SH-SY5Y (cell line): Measurements from ENCODE around the gene B3GNT3.

Source experiments
- GATA2 ChIP-seq: IDR thresholded peaks from 2 replicates; pipeline ENCODE4 v1.6.1; 2011; ENCODE audit warnings: mild to moderate bottlenecking, low read depth, low read length
- GATA3 ChIP-seq: IDR thresholded peaks from 2 replicates; pipeline ENCODE4 v1.6.1; 2011; ENCODE audit warnings: low read depth, mild to moderate bottlenecking, low read length, moderate library complexity

The B3GNT3 gene, protein sequence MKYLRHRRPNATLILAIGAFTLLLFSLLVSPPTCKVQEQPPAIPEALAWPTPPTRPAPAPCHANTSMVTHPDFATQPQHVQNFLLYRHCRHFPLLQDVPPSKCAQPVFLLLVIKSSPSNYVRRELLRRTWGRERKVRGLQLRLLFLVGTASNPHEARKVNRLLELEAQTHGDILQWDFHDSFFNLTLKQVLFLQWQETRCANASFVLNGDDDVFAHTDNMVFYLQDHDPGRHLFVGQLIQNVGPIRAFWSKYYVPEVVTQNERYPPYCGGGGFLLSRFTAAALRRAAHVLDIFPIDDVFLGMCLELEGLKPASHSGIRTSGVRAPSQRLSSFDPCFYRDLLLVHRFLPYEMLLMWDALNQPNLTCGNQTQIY

DNA sequence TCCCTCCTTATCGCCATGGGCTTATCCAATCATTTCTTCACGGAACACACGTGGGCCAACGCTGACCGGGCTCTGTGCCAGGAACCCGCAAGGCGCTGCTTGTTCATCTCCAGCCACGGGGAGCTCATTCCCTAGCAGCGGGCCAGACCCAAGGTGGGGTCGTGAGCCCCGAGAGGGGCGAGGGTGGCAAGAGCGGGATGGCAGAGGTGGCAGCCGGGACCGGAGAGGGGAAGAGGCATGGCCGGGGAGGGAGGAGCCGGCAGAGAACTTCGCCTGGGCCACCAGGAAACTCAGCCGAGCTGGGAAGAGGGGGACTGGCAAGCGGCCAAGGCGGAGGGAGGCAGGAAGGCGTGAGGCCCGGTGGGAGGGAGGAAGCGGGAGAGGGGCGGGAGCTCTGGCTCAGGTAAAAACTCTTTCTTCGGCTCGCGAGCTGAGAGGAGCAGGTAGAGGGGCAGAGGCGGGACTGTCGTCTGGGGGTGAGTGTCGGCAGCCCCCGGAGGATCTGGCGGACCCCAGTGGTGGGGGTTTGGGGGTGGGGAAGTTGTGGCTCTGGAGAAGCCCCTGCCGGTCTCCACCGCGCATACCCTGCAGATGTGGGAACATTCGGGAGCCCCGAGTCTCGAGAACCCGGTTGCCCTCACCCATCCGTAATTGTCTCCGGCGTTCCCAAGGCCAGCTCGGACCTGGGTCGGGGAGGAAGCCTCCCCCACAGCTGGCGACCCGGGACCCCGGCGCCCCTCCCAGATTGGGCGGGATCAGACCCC, at the start of gene B3GNT3:
B3GNT3 (plus strand) TSS at position 408 of the 764 bp plus-strand sequence. CDS start 12,670 bp downstream, outside the sequence.
- TF ChIP-seq GATA3 = no peak
- TF ChIP-seq GATA2 = no peak

DNA sequence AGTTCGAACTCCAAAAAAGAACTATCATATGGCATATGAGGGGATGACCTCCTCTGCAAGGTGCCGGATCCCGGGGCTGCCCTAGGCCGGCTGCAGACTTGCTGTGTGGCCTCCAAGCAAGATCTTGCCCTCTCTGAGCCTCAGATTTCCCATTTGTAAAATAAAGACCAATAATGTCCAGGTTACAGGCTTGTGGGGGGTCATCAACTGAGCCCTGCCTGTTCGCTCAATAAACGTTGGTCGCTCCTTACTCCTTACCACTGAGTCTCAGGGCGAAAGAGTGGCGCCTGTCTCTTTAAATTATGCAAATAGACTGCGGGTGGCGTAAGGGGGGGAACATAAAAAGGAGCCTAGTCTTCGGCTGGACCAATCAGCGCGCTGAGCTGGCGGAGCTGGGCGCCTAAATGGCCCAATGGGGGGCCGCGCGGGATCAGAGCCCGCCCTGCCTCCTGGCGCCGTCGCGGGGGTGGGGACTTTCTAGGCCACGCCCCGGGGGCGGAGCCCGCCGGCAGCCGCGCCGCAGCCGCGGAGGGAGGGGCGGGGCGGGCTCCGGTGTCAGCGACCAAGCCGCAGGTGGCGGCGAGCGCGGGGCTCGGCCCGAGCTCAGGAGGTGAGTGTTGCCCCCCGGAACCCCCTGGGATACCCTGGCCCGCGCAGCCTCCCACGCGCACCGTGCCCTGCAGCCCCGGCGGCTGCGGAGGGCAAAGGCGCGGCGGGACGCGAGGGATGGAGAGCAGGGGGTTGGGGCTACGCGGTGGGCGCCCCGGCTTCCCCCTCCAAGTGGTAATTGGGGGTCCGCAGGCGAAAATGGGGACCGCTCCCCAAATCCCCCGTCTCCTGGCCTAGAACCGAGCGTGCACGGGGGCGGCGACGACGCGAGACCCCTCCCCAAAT, 47.5 kb upstream of the B3GNT3 start:
- TF ChIP-seq GATA2 = no peak
- no peak for TF ChIP-seq GATA3

- no peak for TF ChIP-seq GATA3
- no peak for TF ChIP-seq GATA2
Measured at GRCh38 chr19:17748884-17749638, 45.9 kb upstream of the B3GNT3 start.

GRCh38 chr19:17749912-17750317, 45.0 kb upstream of the B3GNT3 start:
- no peak for TF ChIP-seq GATA3
- TF ChIP-seq GATA2 = no peak

- TF ChIP-seq GATA2 = no peak
- TF ChIP-seq GATA3 = no peak
Measured at GRCh38 chr19:17751103-17751911, 43.6 kb upstream of the B3GNT3 start, which contains the start of gene FCHO1. TSS of gene FCHO1 (plus strand) at chr19:17751477. CDS start at chr19:17755165, 3,688 bp downstream.

- TF ChIP-seq GATA3 (no peak), GATA2 (no peak)
Measured at GRCh38 chr19:17751912-17752273, 43.0 kb upstream of the B3GNT3 start.

DNA sequence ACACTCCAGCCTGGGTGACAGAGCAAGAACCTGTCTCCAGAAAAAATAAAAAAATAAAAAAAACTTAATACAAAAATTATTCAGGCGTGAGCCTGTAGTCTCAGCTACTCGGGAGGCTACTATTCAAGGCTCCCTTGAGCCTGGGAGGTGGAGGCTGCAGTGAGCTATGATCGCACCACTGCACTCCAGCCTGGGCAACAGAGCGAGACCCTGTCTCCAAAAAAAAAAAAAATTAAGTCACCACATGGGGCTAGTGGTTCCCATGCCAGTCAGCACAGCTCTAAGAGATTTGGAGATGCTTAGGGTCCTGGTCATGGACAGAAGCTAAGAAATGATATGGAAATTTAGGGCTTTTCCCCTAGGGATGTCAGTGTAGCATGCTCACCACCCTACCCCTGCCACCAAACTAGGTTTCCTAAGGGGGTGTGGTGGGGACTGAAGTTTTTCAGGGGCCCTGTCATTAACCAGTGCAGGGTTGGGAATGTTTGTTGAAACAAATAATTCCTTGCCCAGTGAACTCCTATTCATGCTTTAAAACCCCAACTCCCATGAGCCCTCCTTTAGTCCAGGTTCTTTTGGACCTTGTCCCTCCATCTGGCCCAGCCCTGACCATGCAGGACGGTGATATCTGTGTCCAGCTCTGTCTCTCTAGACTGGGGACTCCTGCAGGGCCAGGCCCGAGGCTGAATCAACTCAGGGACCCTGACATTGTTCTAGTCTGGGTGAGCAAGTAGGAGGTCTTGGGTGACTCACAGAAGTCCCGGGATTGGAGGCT, 41.9 kb upstream of the B3GNT3 start:
- TF ChIP-seq GATA2 (no peak), GATA3 (no peak)

DNA sequence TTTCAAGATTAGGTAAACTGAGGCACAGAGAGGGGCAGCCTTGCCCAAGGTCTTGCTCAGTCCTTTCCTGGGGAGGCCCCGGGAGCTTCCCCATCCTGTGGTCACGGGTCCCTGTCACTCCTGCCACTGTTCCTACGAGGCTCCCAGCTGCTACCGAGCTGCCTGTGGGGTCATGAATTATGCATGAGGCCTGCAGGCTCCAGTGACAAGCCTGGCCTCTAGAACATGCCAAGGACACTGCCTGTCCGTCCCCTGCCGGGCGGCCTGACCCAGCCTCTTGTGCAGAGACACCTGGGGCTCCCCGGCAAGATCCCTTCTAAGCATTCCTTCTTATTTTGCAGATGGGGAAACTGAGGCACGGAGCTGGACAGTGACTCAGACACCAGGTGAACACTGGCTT, 41.0 kb upstream of the B3GNT3 start:
- TF ChIP-seq GATA3 = no peak
- TF ChIP-seq GATA2 = no peak

GRCh38 chr19:17754634-17755442, 40.1 kb upstream of the B3GNT3 start:
- no peak for TF ChIP-seq GATA2
- no peak for TF ChIP-seq GATA3

GRCh38 chr19:17755443-17755890, 39.5 kb upstream of the B3GNT3 start:
- no peak for TF ChIP-seq GATA3
- TF ChIP-seq GATA2 = no peak
